Left forelimb (tissue), 1 donor: ENCODE data around the gene PTCH1.

Experiments used
- DNase-seq: peaks from one replicate; pipeline ENCODE4 v3.0.0-alpha.2; 2018; ENCODE audit warnings: low spot score

The PTCH1 gene

GRCh38 chr9:95511952-95512708 lies 4.6 kb downstream of the PTCH1 start:
- DNase-seq = no peak

- no peak for DNase-seq
These were observed 5.2 kb downstream of the PTCH1 start for GRCh38 chr9:95511616-95511931.

- DNase-seq = peak; percentile 93
These were observed 5.8 kb downstream of the PTCH1 start for GRCh38 chr9:95510709-95511615.

- no peak for DNase-seq
These were observed 6.7 kb downstream of the PTCH1 start for GRCh38 chr9:95509851-95510708.

GRCh38 chr9:95508968-95509850 lies 7.6 kb downstream of the PTCH1 start:
- DNase-seq = peak; percentile 92

GRCh38 chr9:95508242-95508967 lies 8.4 kb downstream of the PTCH1 start:
- DNase-seq = no peak

GRCh38 chr9:95507464-95508241 lies 9.1 kb downstream of the PTCH1 start:
- peak; percentile 84 for DNase-seq

GRCh38 chr9:95506678-95507463 lies 9.9 kb downstream of the PTCH1 start:
- peak; percentile 83 for DNase-seq

GRCh38 chr9:95506428-95506677 lies 10.4 kb downstream of the PTCH1 start:
- DNase-seq = no peak

GRCh38 chr9:95505717-95506427 lies 10.9 kb downstream of the PTCH1 start:
- peak; percentile 87 for DNase-seq

- DNase-seq = no peak
These were observed 11.6 kb downstream of the PTCH1 start for GRCh38 chr9:95505072-95505716.

- no peak for DNase-seq
These were observed 12.5 kb downstream of the PTCH1 start for GRCh38 chr9:95504053-95504963.

- no peak for DNase-seq
These were observed 13.4 kb downstream of the PTCH1 start for GRCh38 chr9:95503369-95503768.

- DNase-seq = no peak
These were observed 14.5 kb downstream of the PTCH1 start for GRCh38 chr9:95502248-95502647.

GRCh38 chr9:95499847-95500246 lies 16.9 kb downstream of the PTCH1 start:
- no peak for DNase-seq

- DNase-seq = no peak
These were observed 17.6 kb downstream of the PTCH1 start for GRCh38 chr9:95499046-95499676.

- DNase-seq = no peak
These were observed 18.1 kb downstream of the PTCH1 start for GRCh38 chr9:95498641-95499040.
